Stomach smooth muscle (tissue), 2 donors: Measurements from ENCODE around the gene KCNT2.

ENCODE experiments used
- H3K27ac ChIP-seq: one replicate; pipeline ENCODE4 v1.7.0; 2013; ENCODE audit warnings: mild to moderate bottlenecking, low read length, inconsistent platforms
- H3K27me3 ChIP-seq, 2 donors: one replicate each; pipeline ENCODE4 v1.7.0; 2013; ENCODE audit warnings: low read length in 2 of 2; ENCODE audit not compliant: insufficient read depth in 2 of 2, control insufficient read depth in 1 of 2
- H3K36me3 ChIP-seq, 2 donors: one replicate each; pipeline ENCODE4 v1.7.0; 2013; ENCODE audit warnings: low read length in 2 of 2; ENCODE audit not compliant: control insufficient read depth in 2 of 2, insufficient read depth in 2 of 2
- H3K4me1 ChIP-seq: one replicate; pipeline ENCODE4 v1.7.0; 2013; ENCODE audit warnings: low read length; ENCODE audit not compliant: control insufficient read depth, insufficient read depth
- H3K4me3 ChIP-seq, 2 donors: one replicate each; pipeline ENCODE4 v1.7.0; 2013; ENCODE audit warnings: low read length in 2 of 2
- H3K9ac ChIP-seq, 2 donors: one replicate each; pipeline ENCODE4 v1.7.0; 2013; ENCODE audit warnings: low read length in 2 of 2, mild to moderate bottlenecking in 1 of 2
- H3K9me3 ChIP-seq, 2 donors: one replicate each; pipeline ENCODE4 v1.7.0; 2013; ENCODE audit warnings: low read length in 2 of 2; ENCODE audit not compliant: control insufficient read depth in 2 of 2
- donor health status: healthy.
- donor health status: Pancreatic carcinoma.

KCNT2 gene

DNA sequence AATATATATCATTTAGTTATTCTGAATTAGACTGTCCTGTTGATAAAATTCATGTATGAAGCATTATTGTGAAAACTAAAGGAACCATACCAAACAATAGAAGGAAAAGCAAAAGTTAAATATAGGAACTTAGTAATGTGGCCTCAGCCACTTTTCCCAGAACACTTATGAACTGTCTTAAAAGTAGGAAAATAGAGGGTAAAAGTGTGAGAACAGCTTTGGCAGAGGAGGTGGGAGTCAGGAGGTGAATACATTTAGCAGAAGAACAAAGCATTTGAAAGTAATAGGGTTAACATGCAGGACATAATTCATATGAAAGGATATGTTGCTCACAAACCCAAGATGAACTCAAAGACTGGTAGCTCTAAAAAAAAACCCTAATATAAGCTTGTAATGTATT lies 121.9 kb downstream of the KCNT2 start:
- H3K9ac ChIP-seq: no peak overlapping the region

DNA sequence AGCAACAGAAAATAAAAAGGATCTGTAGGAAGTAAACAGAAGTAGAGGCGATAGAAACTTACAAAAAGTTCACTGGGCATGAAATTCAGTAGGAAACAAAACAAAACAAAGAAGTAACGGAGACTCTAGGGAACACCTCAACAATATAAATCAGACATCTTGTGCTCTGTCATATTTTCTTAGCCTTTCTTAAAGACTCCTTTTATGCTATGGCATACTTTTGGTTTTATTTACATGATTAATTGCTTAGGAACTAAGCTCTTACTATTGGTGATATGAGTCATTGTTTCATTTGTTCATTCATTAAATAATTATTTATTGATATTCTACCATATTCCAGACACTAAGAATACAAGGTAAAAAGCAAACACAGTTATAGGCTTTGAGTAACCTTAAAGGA lies 126.6 kb downstream of the KCNT2 start:
- peaks cover 0 to 3% of the 10 kb centered on the region in 2 donors for H3K9me3 ChIP-seq
- H3K4me3 ChIP-seq: no peak overlapping the region
- no peaks in the 10 kb centered on the region for H3K36me3 ChIP-seq
- H3K27ac ChIP-seq: no peak overlapping the region
- H3K27me3 ChIP-seq: no peaks in the 10 kb centered on the region
- no peak overlapping the region for H3K9ac ChIP-seq
- H3K4me1 ChIP-seq: no peaks in the 10 kb centered on the region

More for the DNA sequence above, 121.9 kb downstream of the KCNT2 start:
- Histone ChIP-seq H3K4me1 (no peaks in the 10 kb centered on the region), H3K36me3 (no peaks in the 10 kb centered on the region), H3K4me3 (no peak overlapping the region), H3K27me3 (no peaks in the 10 kb centered on the region), H3K9me3 (peaks cover 0 to 3% of the 10 kb centered on the region in 2 donors), H3K27ac (no peak overlapping the region)

DNA sequence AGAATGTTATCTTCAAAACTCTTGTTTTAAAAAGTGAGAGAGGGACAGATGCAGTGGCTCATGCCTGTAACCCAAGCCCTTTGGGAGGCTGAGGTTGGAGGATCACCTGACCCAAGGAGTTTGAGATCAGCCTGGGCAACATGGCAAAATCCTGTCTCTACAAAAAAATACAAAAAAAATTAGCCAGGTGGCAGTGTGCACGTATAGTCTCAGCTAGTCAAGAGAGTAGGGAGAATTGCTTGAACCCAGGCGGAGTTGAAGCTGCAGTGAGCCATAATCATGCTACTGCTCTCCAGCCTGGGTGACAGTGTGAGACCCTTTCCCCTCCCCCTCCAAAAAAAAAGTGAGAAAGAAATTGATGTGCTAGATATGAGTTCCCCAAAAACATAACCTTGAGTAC lies 131.0 kb downstream of the KCNT2 start:
- H3K27ac ChIP-seq: no peak overlapping the region
- no peak overlapping the region for H3K4me3 ChIP-seq
- H3K9me3 ChIP-seq: no peaks in the 10 kb centered on the region
- no peaks in the 10 kb centered on the region for H3K4me1 ChIP-seq
- no peak overlapping the region for H3K9ac ChIP-seq
- H3K27me3 ChIP-seq: no peaks in the 10 kb centered on the region
- no peaks in the 10 kb centered on the region for H3K36me3 ChIP-seq

DNA sequence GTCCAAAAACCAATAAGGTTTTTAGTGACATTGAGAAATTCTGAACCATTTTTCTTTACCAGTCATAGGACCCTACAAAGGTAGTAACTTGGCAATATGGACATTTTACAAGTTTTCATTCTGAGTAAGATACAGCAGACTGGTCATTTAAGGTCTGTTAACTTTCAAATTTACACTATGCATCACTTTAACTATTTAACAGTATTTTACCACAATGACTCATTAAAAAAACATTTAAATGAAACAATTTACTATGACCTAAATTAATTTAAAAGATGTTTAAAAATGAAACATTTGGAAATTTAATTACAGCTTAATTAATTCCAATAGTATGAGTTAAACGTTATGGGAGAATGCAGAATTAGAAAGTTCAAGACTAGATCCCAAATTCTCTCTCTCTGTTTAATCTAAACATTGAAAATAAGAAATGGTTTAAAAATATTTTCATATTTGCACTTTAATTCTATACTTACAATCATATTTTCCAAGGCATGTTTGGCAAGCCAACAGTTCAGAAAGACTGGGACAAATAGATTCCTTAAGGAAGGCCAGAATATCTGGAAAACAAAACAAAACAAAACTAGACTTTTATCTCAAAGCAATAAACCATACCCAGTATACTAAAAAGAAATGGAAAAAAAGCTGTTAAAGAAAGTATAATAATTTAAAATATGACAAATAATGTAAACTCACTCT lies 140.9 kb downstream of the KCNT2 start:
- Histone ChIP-seq H3K4me3 (no peak overlapping the region), H3K9me3 (no peaks in the 10 kb centered on the region), H3K4me1 (no peaks in the 10 kb centered on the region), H3K36me3 (no peaks in the 10 kb centered on the region), H3K27me3 (no peaks in the 10 kb centered on the region), H3K9ac (no peak overlapping the region), H3K27ac (no peak overlapping the region)

DNA sequence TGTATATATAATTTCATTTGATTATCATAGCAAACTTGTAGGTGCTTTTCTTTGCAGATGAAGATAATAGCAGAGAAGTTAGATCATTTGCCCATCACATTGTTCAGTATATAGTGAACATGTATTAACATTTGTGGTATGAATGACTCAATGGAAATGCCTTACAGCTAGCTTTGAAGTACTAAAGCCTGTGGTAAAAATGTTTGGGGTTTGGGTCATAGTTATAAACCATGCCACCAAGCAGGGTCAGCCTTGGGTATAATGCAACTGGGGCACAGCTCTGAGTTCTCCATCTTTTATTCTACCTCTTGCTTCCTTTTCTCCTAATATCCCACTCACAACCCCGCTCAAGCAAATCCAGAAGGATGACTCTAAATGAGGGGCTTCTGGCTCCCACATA lies 141.6 kb downstream of the KCNT2 start:
- no peak overlapping the region for H3K4me3 ChIP-seq
- H3K27me3 ChIP-seq: no peaks in the 10 kb centered on the region
- no peaks in the 10 kb centered on the region for H3K9me3 ChIP-seq
- no peaks in the 10 kb centered on the region for H3K36me3 ChIP-seq
- H3K9ac ChIP-seq: no peak overlapping the region
- no peaks in the 10 kb centered on the region for H3K4me1 ChIP-seq
- no peak overlapping the region for H3K27ac ChIP-seq

DNA sequence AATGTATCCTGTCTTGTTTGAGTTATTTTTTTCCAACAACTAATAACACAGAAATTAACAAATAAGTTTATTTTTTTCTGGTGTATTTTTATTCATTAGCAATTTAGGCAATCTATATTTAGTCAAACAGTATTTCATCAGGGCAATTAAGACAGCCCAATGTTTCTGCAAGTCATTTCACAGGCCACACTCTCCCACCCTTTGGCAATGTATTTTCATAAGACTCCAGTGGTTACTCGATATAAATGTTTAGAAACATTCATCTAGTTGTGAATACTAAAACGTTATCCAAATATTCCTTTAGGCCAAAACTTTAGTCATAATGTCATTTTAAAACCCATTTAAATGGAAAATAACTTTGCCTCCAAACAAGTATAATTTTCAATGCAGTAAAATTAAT lies 142.1 kb downstream of the KCNT2 start:
- Histone ChIP-seq H3K4me3 (no peak overlapping the region), H3K9ac (no peak overlapping the region), H3K9me3 (no peaks in the 10 kb centered on the region), H3K27ac (no peak overlapping the region), H3K36me3 (no peaks in the 10 kb centered on the region), H3K4me1 (no peaks in the 10 kb centered on the region), H3K27me3 (no peaks in the 10 kb centered on the region)

DNA sequence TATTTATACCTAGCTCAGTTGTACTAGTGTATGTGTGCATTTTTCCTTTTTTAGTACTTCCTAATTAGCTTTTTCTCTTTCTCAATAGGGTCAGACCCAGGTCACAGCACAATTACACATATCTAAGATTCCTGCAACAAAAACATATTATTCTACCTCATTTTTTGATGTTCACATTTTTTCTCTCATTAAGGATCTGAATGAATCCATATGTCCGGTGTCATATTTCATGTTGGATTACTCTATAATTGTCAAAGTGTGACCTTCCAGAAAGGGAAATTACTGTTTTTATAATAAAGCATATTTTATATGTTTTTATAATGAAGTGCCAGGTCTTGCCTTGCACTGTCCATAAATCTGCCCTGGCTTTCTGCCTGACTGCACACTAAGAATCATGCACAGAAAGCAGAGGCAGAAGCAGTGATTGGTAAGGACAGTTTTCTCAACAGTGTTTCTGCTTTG lies 143.7 kb downstream of the KCNT2 start:
- Histone ChIP-seq H3K27ac (no peak overlapping the region), H3K9ac (no peak overlapping the region), H3K9me3 (no peaks in the 10 kb centered on the region), H3K4me1 (no peaks in the 10 kb centered on the region), H3K36me3 (no peaks in the 10 kb centered on the region), H3K27me3 (no peaks in the 10 kb centered on the region), H3K4me3 (no peak overlapping the region)

DNA sequence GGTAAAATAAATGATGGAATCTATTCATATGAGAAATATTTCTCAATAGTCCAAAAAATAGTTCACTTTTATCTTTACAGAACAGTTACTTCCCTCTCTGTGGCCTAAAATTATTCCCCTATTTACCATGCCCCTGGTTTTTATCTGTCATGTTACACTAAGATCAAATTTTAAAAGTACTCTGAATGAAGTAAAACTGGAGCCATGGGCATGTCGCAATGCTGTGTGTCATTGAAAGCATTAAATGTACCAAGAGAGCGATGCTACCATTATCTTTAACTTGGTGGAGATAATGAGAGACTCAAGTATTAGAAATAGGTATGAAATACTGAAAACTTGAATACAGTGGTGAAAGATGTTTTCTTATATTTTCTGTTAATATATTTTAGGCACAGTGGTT lies 146.2 kb downstream of the KCNT2 start:
- H3K9ac ChIP-seq: no peak overlapping the region
- H3K27me3 ChIP-seq: no peaks in the 10 kb centered on the region
- no peaks in the 10 kb centered on the region for H3K9me3 ChIP-seq
- no peak overlapping the region for H3K4me3 ChIP-seq
- H3K36me3 ChIP-seq: no peaks in the 10 kb centered on the region
- H3K4me1 ChIP-seq: no peaks in the 10 kb centered on the region
- H3K27ac ChIP-seq: no peak overlapping the region

DNA sequence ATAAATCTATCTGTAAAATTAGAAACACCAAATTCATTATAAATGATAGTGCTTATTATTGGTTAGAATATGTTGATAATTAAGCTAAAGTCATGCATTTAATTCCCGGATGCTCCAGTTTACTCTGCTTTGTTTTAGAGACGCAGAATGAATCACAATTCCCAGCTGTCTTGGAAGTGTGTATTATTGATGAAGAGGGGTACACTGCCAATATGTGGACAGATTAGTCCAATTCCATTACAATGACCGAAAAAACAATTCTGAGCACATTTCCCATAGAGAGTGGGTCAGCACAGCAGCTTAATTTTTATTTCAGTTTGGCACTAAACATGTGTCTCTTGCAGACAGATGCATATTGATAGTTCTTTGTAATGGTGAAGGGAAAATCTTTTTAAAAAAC lies 146.7 kb downstream of the KCNT2 start:
- Histone ChIP-seq H3K27ac (no peak overlapping the region), H3K4me3 (no peak overlapping the region), H3K36me3 (no peaks in the 10 kb centered on the region), H3K27me3 (no peaks in the 10 kb centered on the region), H3K4me1 (no peaks in the 10 kb centered on the region), H3K9me3 (no peaks in the 10 kb centered on the region), H3K9ac (no peak overlapping the region)

DNA sequence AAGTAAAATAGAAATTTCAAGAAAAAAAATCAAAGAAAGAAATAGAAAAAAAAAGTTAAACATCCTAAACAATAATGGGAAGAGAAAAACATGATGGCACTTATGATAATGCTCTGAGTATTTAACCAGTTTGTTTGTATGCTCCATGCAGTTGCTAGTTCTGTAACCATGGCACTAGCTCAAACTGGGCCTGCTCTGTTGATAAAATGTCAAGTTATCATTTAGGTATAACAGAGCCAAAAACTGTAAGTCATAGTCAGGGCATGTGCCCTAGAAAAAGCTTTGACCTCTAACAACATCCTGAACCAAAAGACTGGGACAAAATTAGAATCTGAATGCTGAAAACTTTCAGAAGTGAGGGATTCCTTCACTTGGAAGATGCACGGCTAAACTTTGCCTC lies 148.9 kb downstream of the KCNT2 start:
- no peaks in the 10 kb centered on the region for H3K4me1 ChIP-seq
- H3K36me3 ChIP-seq: no peaks in the 10 kb centered on the region
- H3K9me3 ChIP-seq: no peaks in the 10 kb centered on the region
- H3K9ac ChIP-seq: no peak overlapping the region
- no peaks in the 10 kb centered on the region for H3K27me3 ChIP-seq
- no peak overlapping the region for H3K4me3 ChIP-seq
- H3K27ac ChIP-seq: no peak overlapping the region

DNA sequence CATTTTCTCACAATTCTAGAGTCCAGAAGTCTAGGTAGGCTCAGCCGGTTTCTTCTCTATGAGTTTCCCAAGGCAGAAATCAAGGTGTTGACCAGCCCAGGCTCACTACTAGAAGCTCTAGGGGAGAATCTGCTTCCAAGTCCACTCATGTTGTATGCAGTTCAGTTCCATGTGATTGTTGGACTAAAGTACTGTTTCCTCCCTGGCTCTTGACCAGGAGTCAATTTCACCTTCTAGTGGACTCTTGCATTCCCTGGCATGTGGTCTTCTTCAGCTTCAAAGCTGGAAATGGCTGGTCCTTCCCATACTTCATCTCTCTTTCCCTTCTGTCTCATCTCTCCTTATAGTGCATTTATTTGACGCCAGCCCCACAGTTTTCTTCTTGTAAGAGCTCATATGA lies 153.4 kb downstream of the KCNT2 start:
- Histone ChIP-seq H3K27me3 (no peaks in the 10 kb centered on the region), H3K36me3 (no peaks in the 10 kb centered on the region), H3K9ac (no peak overlapping the region), H3K27ac (no peak overlapping the region), H3K4me1 (no peaks in the 10 kb centered on the region), H3K9me3 (no peaks in the 10 kb centered on the region), H3K4me3 (no peak overlapping the region)
